NCI-H1105 treated with DMSO at 0.1 percent for 48 hours (cell line): ENCODE data around the gene PRR15L.
"Not testable (repeated sequence)": the region's sequence is repeated elsewhere in the genome, so short reads cannot be mapped to it uniquely, and the experiment has no call there.

Experiments
- DNase-seq: peaks from one replicate; lab custom pipeline; 2025; lab: John Stamatoyannopoulos, UW

Gene PRR15L

DNA sequence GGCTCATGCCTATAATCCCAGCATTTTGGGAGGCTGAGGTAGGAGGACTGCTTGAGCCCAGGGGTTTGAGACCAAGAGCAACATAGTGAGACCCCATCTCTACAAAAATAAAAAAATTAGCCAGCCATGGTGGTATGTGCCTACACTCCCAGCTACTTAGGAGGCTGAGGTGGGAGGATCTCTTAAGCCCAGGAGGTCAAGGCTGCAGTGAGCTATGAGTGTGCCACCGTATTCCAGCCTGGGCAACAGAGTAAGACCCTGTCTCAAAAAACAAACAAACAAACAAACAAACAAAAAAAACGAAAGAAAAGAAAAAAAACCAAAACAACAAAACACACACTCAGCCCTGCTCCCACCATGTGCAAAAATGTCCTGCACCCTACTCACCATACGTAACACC, 22.2 kb downstream of the PRR15L start:
- not testable (repeated sequence) for DNase-seq

DNA sequence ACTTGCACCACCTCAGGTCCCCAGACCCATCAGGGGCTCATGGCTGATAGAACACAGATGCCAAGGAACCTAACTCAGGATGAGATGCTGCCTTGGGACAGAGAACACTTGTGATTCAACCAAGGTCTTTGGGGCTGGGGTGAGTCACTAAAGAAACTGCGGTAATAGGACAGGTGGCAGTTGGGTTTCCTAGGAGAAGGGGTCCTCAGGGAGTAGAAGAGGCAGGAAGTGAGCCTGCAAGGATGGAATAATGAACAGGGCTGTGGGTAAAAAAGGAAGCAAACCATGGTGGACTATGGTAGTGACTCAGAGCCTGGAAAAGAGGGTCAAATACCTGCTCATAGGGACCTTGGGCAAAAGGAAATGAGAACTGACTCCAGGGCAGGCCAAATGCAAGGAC, 22.8 kb downstream of the PRR15L start:
- no peak for DNase-seq

DNA sequence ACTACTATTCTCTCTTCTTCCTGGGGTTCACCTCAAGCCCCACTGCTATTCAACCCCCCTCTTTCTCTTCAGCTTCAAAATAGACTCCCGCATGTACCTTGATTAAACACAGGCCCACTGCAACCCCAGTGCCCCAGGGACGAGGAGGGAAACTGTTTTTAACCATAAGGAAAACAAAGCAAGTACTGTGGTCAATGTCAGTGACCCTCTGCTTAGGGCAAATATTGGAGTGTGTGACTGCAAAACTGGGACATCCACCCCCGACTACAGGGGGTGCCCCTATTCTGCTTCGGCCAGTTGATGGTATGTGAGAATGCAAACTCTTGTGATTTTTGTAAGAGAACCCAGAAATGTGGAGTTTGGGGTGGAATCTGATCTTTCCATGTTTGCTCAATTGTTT, 25.8 kb downstream of the PRR15L start:
- DNase-seq = no peak

DNA sequence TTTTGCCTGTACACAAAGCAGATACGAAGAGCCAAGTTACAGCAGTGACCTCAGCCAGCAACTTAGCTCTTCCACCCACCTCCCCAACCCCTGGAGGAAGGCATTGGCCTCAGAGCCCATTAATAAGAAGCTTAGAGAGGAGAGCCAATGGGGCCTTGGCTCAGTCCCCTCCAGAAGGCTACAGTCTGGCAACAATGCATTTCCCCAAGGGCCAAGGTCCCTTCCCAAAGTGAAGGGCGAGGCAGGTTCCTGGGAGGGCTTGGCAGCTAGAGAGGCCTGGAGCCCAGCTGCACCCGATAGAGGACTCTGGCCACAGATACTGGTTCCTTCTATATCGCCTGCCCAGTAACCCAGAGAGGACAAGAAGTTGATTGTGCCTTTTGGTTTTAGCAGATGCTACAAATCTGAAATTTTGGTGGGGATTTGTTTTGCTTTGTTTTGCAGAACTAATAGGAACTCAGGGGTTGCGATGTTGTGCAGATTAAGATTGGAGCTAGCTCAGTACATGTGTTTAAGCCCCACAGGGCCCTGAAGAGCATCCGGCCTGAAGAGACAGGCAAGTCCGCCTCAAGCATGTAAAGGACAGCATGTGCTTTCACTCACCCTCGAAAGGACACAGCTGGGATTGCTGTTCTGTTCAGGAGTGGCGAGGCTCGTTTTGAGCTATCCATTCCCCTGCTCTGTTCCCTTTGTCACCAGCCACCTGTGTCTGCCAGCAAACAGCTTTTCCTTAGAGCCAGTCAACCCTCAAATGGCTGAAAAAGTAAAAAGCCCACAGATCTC, 28.3 kb downstream of the PRR15L start:
- no peak for DNase-seq

DNA sequence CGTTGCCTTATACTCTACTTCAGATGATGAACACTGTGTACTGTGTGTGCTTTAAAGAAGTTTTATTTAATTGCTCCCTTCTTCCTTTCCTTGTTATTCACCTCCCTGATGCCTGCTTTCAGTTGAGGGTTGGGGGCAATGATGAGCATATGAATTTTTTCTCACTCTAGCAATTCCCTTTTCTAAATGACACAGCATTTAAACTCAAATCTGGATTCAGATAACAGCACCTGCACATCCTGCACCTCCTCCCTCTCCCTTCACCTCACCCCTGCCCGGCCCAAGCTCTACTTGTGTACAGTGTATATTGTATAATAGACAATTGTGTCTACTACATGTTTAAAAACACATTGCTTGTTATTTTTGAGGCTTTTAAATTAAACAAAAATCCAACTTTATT, 29.3 kb downstream of the PRR15L start:
- DNase-seq = no peak

DNA sequence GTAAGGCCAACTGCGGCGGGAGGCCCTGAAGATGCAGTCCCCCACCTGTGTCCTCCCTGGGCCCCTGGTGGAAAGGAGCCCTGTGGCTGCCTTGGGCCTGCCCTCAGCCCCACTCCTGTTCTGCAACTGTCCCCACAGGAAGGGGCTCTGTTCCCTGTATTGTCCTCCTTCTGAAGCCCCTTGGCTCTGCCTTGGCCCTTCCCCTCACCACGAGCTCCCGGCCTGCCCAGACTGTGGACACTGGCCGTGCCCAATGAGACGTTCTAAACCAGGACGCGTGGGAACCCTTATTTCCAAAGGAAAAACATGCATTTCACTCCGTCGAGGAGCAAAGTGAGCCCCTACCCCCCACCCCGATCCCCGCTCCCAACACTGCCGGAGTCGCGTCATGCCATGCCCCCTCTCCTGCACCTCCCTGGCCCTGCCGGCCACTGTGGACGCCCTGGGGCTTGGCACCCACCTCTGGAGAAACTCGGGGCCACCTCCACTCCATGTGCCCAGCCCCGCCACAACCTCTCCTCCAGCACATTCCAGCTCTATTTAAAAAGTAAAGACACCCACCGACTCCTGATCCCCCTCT, 29.8 kb downstream of the PRR15L start:
- no peak for DNase-seq

DNA sequence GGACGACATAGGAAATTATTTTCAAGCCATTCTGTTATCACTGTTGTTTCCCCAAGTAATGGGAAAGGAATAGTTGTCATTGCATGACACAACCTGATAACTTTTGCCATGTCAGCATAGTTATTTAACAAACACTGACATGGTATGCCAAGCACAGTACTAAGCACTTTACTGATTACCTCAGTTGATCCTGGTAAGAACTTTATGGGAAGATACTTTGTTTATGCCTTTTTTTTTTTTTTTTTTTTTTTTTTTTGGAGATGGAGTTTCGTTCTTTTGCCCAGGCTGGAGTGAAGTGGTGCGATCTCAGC, 32.0 kb downstream of the PRR15L start:
- no peak for DNase-seq

DNA sequence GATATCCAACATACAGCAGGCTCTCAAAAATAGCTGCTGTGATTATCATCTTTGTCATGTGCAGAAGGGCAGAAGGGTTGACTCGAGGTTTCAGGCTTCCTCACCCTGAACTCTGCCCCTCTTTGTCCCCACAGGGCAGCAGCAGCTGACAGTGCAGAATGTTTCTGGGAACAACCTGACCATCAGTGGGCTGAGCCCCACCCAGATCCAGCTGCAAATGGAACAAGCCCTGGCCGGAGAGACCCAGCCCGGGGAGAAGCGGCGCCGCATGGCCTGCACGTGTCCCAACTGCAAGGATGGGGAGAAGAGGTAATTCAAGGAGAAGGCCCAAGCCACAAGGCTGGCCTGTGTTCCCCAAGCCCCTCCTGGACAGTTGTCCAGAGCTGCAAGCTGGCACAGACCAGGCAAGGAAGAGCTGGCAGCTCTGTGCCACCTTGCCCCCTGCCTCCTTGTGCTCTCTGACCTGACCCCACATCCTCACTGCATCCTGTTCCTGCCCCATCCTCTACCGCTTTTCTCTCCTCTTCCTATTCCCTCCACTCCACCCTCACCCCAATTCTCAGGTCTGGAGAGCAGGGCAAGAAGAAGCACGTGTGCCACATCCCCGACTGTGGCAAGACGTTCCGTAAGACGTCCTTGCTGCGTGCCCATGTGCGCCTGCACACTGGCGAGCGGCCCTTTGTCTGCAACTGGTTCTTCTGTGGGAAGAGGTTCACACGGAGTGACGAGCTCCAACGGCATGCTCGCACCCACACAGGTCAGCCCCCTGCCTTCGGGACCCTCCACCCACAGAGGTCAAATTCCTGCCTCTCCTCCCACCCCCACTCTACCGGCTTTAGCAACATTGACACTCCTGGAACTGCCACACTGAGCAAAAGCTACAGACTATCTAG, 32.7 kb downstream of the PRR15L start:
- no peak for DNase-seq

DNA sequence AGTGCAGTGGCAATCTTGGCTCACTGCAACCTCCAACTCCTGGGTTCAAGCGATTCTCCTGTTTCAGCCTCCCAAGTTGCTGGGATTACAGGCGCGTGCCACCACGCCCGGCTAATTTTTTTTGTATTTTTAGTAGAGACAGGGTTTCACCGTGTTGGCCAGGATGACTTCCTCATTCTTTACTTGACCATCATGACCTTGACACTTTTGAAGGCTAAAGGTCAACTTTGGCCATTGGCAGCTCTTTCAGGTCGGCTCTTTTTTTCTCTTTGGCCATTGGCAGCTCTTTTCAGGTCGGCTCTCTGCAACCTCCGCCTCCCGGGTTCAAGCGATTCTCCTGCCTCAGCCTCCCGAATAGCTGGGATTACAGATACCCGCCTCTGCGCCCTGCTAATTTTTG, 37.8 kb downstream of the PRR15L start:
- not testable (repeated sequence) for DNase-seq

DNA sequence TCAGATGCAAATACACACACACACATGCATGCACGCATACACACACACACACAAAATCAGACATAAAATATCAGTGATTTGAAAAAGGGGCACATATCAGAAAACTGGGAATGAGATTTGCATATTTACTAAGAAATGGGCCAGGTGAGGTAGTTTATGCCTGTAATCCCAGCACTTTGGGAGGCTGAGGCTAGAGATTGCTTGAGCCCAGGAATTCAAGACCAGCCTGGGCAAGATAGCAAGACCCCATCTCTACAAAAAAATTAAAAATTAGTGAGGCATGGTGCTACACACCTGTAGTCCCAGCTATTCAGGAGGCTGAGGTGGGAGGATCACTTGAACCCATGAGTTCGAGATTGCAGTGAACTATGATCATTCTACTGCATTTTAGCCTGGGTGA, 38.7 kb downstream of the PRR15L start:
- no peak for DNase-seq

DNA sequence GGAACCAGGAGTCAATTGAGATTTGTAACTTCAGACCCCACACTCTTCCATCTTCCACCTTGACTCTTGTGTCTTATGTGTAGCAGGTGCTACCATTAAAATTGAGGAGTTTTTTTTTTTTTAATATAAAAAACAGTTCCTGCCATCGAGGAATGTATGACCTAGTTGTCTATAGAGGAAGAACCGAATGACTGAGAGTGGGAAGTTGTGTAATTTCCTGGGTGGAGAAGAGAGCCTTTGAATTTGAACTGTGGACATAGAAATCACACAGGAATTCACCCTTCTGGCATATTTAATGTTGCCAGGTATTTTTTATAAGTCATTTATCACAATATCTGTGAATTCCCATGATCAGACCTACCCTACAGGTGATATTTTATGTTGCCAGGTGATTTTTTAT, 39.7 kb downstream of the PRR15L start:
- no peak for DNase-seq

DNA sequence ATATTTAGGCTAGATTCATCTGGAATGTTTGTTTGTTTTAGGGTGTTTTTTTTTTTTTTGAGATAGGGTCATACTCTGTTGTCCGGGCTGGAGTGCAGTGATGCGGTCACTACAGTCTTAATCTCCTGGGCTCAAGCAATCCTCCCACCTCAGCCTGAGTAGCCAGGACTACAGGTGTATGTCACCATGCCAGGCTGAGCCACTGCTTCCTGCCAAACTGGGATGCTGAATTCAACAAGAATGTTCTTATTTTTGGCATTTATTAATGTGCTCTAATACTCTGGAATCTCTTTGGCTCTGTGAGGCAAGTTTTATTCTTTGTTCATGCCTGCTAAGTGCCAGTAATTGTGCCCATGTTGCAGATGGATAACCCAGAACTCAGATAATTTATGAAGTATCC, 40.1 kb downstream of the PRR15L start:
- DNase-seq = no peak

DNA sequence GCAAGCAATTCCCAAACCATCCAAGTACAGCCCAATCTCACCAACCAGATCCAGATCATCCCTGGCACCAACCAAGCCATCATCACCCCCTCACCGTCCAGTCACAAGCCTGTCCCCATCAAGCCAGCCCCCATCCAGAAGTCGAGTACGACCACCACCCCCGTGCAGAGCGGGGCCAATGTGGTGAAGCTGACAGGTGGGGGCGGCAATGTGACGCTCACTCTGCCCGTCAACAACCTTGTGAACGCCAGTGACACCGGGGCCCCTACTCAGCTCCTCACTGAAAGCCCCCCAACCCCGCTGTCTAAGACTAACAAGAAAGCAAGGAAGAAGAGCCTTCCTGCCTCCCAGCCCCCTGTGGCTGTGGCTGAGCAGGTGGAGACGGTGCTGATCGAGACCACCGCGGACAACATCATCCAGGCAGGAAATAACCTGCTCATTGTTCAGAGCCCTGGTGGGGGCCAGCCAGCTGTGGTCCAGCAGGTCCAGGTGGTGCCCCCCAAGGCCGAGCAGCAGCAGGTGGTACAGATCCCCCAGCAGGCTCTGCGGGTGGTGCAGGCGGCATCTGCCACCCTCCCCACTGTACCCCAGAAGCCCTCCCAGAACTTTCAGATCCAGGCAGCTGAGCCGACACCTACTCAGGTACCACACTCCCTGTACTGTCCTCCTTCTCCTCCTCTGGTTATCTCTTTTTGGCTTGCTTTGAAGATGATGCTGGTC, 41.0 kb downstream of the PRR15L start:
- no peak for DNase-seq

DNA sequence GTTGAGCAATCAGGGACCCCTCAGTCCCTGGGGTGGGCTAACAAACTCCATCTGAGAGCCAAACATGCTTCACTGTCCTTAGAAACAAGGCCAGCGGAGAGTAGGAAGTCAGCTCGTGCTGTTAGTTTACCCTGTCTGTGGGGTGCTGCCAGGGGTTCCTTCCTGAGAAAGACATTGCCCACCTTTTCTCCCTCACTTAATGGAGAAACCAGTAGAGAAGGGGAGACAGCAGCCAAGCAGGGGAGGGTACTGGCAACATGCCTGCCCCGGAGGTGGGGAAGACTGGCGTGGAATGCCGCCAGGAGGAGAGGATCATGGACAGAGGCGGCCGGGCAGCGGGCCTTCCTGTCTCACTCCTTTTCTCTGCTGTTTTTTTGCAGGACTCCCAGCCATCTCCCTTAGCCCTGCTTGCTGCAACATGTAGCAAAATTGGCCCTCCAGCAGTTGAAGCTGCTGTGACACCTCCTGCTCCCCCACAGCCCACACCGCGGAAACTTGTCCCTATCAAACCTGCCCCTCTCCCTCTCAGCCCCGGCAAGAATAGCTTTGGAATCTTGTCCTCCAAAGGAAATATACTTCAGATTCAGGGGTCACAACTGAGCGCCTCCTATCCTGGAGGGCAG, 41.8 kb downstream of the PRR15L start:
- DNase-seq = no peak

DNA sequence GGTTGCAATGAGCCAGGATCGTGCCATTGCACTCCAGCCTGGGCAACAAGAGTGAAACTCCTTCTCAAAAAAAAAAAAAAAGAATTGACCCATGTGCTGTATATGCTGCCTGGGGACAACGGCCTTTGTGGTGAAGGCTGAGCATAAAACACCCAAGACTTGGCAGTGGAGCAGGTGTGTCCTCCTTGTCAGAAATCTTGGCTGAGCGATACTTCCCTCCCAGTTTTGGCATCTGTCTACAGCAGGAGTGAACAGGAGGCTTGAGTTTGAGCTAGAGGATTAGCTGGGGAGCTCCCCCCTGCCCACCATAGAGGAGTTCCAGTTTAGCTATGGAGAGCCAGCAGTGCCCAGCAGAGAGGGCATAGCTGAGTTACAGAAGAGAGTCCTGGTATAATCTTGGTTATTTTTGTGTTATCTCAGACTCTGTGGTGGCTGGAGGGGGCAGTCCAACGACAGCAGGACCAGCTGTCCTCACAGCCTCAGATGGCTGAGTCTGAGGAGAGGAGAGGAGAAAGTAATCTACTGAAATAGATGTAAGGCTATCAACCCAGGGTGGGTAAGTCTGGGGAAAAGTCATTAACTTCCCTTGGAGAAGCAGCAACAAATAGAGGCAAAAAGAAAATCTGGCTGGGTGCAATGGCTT, 43.3 kb downstream of the PRR15L start:
- DNase-seq = no peak

DNA sequence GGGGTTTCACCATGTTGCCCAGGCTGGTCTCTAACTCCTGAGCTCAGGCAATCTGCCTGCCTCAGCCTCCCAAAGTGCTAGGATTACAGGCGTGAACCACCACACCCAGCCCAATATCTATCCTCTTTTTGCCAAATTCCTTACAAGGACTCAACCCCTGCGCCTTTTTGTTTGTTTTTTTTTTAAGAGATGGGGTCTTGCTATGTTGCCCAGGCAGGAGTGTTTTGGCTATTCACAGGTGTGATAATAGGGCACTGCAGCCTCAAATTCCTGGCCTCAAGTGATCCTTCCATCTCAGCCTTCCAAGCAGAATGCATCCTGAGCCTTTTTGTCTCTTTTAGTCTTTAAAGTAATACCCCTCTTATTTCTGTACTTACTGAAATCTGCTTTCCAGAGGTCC, 44.6 kb downstream of the PRR15L start:
- DNase-seq = no peak

DNA sequence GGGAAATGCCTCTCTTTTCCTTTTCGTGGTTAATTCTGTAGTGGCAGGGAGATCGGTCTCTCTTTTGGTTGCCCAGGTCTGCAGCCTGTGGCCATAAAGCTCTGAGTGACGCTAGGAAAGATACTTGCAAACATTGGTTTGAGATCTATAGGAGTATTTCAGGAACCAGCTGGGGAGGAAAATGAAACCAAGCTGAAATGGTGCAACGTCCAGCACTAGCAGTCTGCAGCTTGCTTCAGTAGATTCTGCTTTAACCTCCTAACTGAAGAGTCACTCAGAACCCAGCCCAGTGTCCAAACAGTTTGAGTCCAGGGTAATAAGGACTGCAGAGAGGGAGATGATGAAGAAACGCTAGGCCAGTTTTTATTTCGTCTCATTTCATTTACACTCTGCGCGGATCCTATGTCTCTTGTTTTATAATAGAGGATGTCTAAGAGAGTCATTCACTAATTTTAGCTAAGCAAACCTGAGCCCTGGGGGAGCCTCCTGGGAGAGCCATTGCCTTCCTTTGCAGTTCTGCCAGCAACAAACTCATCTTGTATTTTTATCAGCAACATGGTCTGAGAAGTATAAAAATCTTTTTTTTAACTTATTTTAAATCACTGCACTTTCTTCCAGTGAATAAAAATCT, 49.6 kb downstream of the PRR15L start:
- no peak for DNase-seq

DNA sequence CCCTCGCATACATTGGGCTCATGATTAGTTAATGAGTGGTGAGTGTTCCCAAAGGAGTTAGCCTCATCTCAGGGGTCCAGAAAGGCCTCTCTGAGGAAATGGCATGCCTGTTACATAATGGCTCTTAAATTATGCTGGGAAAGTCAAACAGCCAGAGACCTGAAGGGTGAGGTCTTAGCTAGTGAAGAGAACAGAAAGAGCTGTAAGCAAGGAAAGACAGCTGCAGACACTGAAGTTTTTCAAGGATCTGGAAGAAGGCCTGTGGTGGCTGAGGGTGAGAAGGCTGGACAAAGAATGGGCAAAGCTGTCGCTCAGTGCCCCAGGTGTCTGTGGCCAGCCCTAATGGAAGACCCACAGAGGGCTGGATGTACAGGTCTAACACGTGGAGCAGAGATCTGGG, 51.2 kb downstream of the PRR15L start:
- DNase-seq = no peak

DNA sequence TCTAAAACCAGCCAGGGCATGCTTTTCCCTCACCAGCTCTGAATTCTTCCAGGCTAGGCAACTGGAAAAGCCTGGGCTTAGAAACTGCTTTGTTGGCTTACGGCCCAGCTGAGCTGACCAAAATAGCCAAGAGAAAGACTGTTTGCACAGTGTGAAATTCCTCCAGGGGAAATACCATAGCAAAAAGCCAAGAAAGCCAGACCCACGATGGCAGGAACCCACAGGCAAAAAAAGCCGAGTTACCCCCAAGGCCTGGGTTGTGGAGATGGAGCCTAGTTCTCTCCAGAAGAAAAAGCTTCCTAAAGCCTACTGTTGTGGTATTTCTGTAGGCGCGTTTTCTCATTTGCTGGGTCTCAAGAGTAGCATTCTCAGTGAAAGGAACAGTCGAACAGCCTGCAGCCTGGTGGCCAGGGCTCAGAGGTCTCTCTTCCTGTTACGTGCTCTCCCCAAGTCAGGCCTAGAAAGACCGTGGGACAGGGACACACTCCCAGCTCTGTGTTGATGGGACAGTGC, 52.4 kb downstream of the PRR15L start:
- DNase-seq = no peak

DNA sequence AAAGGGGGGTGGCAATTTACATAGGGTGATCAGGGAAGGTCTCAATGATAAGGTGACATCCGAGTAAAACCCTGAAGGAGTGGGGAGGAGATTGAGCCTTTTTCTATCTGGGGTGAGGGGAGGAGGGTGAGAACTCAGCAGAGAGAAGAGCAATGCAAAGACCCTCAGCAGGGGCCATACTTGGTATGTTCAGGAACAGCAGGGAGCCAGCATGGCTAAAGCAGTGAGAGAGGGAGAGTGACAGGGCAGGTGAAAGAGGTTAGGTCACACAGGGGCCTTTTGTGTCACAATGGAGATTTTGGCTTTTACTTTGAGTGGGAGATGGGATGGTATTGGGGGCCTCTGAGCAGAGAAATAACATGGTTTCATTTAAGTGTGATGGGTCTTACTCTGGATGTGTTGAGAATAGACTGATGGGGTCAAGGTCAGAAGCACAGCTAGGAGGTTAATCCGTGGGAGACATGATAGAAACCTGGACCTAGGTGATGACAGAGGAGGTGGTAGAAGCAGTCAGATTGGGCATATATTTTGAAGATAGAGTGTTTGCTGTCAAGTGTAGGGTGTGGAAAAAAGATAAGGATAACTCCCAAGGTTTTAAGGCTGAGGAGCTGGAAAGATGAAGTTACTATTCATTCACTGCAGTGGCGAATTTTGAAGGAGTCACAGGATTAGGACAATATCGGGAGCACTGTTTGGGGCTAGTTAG, 55.5 kb downstream of the PRR15L start:
- DNase-seq = no peak
